Activated CD8-positive, alpha-beta memory T cell treated with anti-CD3 and anti-CD28 coated beads for 36 hours (primary cell): ENCODE data around the gene ADGRL2. TPM values are rescaled to one million over a fixed set of nuclear protein-coding genes. Genes with fewer than 3 reads are reported as not detected.

Source experiments
- CTCF ChIA-PET: fragments of 350-600 bp; sonication (Branson Sonifier 250); formaldehyde crosslinking; loops from one replicate; lab custom pipeline; 2021; ENCODE audit warnings: antibody characterized with exemption; lab: Charles Lee
- POLR2A ChIA-PET: fragments of 350-600 bp; sonication (Branson Sonifier 250); formaldehyde crosslinking; loops from one replicate; lab custom pipeline; 2021; ENCODE audit warnings: antibody characterized with exemption; lab: Charles Lee
- total RNA-seq, 2 experiments: library from RNA; stranded (reverse); gene quantifications; one replicate each; pipeline ENCODE4 v1.2.3, GENCODE V29; 2021

Gene ADGRL2
- total RNA-seq = not detected

GRCh38 chr1:81800695-81801650 lies at the start of gene ADGRL2:
TSS of gene ADGRL2 (plus strand) at chr1:81800934. CDS start at chr1:81836985, 36,051 bp downstream.
- ChIA-PET CTCF (no interaction called here), POLR2A (no interaction called here)

DNA sequence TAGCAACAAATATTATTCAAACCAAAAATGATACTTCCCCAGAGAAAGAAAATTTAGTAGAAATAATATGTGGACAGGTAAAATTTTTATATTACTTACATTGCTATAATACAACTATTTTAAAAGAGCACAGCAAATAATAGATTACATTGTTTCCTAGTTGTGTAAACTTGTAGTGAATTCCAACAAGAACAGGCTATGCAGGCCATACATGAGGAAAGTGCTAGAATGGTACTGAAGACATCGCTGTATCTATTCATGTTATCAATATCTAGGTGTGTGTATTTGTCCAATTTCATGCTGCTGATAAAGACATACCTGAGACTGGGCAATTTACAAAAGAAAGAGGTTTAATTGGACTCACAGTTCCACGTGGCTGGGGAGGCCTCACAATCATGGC lies 47.9 kb upstream of the ADGRL2 start:
- ChIA-PET POLR2A (no interaction called here), CTCF (no interaction called here)

- ChIA-PET POLR2A (no interaction called here), CTCF (no interaction called here)
Measured at GRCh38 chr1:81754424-81754823, 46.3 kb upstream of the ADGRL2 start.

- ChIA-PET POLR2A (no interaction called here), CTCF (no interaction called here)
Measured at GRCh38 chr1:81756872-81757271, 43.9 kb upstream of the ADGRL2 start.

GRCh38 chr1:81757398-81758020 lies 43.2 kb upstream of the ADGRL2 start:
- ChIA-PET POLR2A (no interaction called here), CTCF (no interaction called here)

- POLR2A ChIA-PET = no interaction called here
- CTCF ChIA-PET = no interaction called here
Measured at GRCh38 chr1:81758181-81758580, 42.6 kb upstream of the ADGRL2 start.

DNA sequence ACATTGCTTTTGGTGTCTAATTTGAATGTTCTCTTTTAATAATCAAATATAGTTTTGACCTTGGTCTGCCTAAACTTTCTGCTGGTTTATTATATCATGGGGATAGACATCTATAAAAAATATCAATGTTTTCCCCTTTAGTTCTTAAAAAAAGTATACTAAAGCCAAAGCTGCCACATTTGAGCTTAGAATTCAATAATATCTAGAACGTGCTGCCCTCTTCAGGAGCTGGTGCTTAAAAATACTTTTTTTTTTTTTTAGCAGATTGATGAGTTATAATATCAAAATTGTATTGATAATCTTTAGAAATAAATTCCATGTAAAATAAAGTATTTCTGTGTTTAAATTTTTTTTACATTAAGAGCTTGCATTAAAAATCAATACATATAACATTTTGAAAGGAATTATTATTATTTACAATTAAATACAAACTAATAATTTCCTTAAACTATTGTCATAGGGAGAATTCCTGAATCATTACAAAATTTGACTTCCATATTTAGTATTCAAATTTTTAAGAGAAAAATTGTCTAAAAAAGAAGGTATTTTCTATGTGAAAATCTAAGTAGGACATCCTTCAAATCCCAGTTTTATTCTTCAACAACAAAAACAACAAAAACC lies 40.1 kb upstream of the ADGRL2 start:
- ChIA-PET POLR2A (no interaction called here), CTCF (no interaction called here)

DNA sequence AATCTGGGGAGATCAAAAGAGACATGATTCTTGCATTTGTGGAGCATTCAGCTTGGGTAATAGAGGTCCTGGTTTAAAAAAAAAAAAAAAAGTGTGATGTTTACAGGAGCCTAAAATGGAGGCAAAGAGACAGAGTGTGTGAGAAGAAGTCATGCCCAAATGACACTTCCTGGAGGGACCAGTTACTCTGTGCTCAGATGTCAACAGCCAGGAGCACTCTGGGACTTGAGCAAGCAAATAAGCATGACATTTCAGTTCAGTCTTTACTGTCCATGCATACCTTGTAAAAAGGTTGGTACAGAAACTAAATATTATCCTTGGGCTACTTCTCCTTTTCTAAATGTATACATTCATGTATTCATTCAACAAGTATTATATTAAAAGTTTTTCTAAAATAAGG lies 25.2 kb upstream of the ADGRL2 start:
- CTCF ChIA-PET = no interaction called here
- POLR2A ChIA-PET = no interaction called here

DNA sequence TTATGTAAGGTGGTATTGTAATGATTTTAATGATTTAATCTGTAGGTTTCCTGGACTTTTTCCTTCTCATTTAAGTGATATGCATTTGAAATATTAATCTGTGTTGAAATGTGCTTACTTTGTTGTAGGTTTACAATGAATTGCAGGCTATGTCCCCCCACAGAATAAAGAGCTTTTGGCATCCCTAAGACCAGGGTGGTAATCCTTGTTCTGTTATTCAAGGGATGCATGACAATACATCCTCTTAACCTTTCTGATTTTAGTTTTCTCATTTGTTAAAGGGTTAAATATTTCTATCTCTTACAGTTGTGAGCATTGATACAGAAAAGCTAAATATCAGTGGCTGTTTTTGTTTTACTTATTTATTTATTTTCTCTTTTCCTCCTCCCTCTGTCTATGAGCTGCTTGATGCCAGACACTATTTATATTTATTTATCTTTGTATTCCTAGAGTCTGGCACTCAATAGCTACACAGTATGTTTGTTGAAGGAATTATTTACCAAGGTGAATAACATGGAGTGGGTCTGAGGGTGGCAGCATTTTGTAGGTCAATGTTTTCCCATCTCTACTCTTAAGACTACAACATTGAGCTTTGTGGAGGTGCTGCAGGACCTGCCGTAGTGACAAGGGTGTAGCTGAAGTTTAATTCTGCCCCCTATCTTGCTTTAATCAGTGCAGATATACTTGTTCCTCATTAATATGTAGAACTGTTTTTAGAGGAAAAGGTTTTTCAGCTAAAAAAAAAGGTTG lies 19.9 kb upstream of the ADGRL2 start:
- ChIA-PET POLR2A (no interaction called here), CTCF (no interaction called here)

DNA sequence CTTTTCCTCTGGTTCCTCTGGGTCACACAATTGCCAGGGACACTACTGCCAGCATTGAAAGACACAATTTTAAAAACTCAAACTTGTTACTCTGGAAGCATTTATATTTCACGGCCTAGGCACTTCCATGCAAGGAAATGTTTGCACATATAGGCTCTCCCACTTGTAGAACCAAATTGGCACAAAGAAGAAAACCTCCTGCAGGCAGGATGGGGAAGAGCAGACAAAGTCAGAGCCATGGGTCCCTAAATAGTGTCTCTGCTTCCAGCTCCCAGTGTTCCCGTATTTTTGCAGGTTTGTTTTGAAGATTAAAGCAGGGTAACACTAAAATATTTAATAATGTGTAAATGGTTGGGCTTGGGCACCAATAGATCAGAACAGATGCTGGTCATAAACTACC lies 19.0 kb upstream of the ADGRL2 start:
- ChIA-PET POLR2A (no interaction called here), CTCF (no interaction called here)

- CTCF ChIA-PET = no interaction called here
- POLR2A ChIA-PET = no interaction called here
Measured at GRCh38 chr1:81792184-81792583, 8.6 kb upstream of the ADGRL2 start.

GRCh38 chr1:81797701-81798100 lies 3.0 kb upstream of the ADGRL2 start:
- POLR2A ChIA-PET = no interaction called here
- CTCF ChIA-PET = no interaction called here

DNA sequence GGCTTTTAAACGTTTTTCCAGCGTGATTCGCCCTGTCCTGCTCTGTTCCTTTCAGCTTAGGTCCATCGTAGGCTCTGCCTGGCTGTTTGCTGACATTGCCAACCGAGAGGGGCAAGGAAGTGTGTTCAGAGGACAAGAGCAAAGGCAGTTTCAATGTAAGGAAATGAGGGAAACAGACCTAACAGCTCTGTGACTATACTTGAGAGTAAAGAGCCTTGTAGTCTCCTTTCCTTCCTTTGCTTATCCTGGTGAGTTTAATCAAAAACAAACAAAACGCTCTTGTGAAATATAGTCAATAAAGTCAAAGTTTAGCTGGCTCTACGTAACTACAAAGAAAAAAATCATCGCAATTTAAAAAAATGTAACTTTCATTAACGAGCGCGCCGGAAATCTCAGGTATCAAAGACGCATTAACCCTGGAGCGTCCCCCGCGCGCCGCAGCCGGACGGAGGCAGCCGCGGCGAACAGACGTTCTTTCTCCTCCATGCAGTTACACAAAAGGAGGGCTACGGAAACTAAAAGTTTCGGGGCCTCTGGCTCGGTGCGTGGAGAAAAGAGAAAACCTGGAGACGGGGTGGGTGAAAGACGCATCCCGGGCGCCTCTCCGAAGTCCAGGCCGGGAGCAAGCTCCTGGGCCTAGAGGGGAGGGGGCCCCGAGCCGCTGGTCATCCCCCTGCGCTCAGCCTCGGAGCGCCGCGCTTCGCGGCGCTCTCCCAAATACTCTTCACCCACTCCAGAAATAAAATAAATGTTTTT lies 617 bp upstream of the ADGRL2 start:
- POLR2A ChIA-PET = no interaction called here

GRCh38 chr1:81801651-81802456 lies 1.1 kb downstream of the ADGRL2 start:
- ChIA-PET CTCF (no interaction called here), POLR2A (no interaction called here)

More for the DNA sequence above, 617 bp upstream of the ADGRL2 start:
- CTCF ChIA-PET = no interaction called here

GRCh38 chr1:81802457-81802706 lies 1.6 kb downstream of the ADGRL2 start:
- ChIA-PET CTCF (no interaction called here), POLR2A (no interaction called here)

DNA sequence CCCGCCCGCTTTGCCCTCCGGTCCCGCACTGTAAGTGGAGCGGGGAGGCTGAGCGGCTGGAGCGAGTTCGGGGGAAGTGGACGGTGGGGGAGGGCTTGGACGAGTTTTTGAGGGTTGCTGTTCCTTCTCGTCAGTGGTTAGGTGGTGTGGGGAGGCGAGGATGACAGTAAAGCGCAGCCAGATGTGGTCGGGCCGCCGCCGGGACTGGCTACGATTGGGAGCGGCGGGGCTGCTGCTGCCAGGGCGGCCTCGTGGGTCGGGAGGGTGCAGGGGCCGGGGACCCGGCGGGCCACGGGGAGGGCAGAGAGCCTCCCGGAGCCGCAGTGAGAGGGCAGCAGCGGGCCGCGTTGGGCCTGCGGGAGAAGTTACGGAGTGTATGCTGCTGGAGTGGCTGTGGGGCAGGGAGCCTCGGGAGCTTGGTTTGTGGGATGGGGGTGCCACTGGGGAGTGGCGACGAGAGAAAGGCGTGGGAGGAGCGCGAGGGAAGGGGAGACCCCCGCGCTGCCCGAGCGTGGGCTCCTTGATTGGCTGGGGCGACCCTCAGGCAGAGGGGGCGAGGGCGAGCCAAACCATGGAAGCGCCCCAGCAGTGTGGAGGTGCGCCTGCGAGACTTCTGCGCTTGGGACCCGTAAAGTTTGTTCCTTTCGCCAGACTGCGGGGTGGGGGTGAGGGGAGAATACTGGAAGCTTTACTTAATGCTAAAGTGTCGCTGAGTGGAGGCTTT lies 2.1 kb downstream of the ADGRL2 start:
- POLR2A ChIA-PET = no interaction called here
- CTCF ChIA-PET = no interaction called here

- ChIA-PET CTCF (no interaction called here), POLR2A (no interaction called here)
Measured at GRCh38 chr1:81803431-81804110, 2.8 kb downstream of the ADGRL2 start.

DNA sequence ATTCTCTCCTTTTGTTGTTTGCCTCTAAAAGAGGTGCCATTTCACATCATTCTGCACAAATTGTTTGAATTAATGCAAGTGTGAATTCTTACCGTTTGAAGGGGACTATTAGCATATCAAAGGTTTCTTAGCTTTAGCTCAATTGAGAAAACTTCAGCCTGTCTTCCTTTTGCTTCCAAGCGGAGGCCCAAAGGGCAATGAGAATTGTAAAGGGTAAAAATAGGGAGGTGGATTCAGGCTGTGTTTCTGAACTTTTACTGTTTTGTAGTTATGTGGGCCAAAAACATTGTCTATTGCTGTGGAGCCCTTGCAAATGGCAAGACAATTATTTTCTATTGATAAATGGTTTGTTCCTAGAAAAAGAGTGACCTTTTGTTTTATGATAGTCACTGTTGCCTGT lies 3.6 kb downstream of the ADGRL2 start:
- ChIA-PET CTCF (no interaction called here), POLR2A (no interaction called here)
